NCI-H2029 treated with DMSO at 0.1 percent for 48 hours (cell line): Measurements from ENCODE around the gene TLCD1.
"Not testable (repeated sequence)": the region's sequence is repeated elsewhere in the genome, so short reads cannot be mapped to it uniquely, and the experiment has no call there.

Experiments used
- DNase-seq: peaks from one replicate; lab custom pipeline; 2025; lab: John Stamatoyannopoulos, UW

Gene TLCD1

DNA sequence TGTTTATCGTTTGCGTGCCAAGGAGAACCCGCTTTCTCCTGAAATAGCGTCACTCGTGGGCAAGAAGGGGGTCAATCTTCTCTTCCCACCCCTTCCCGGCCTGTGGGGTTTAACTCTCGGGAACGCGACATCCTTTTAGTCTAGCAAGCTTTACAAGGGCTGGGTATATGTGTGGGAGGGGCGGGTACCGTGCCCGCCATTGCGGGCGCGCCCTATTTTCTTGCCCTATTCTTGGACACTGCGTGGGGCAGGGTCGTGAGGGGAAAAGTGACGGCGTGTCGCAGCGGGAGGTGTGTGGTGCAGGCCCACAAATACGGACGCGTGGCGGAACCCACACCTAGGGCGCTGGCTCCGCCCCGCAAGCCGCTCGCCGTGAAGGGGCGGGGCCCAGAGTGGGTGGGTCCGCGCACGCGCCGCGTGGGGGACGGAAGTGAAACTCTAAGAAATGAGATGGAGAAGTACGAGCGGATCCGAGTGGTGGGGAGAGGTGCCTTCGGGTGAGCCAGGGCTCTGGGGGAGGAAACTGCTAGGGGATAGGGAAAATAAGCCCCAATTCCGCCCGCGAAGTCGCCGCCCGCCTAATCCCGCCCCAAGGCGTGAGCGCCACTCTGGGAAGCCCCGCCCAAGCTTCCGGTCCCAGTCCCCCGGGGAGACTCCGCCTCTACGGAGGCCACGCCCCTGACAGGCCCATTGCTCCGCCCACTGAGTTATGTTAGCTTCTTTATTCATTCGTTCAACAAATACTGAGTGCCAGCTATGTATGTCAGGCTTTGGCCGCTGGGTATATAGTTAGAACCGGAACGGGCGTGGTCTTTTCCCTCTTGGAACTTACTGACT is 2.5 kb upstream of the TLCD1 start, which contains the start of gene NEK8:
NEK8 (plus strand) TSS at position 425 of the 837 bp plus-strand sequence; CDS start at position 451, 26 bp downstream.
- peak; percentile 90 for DNase-seq

DNA sequence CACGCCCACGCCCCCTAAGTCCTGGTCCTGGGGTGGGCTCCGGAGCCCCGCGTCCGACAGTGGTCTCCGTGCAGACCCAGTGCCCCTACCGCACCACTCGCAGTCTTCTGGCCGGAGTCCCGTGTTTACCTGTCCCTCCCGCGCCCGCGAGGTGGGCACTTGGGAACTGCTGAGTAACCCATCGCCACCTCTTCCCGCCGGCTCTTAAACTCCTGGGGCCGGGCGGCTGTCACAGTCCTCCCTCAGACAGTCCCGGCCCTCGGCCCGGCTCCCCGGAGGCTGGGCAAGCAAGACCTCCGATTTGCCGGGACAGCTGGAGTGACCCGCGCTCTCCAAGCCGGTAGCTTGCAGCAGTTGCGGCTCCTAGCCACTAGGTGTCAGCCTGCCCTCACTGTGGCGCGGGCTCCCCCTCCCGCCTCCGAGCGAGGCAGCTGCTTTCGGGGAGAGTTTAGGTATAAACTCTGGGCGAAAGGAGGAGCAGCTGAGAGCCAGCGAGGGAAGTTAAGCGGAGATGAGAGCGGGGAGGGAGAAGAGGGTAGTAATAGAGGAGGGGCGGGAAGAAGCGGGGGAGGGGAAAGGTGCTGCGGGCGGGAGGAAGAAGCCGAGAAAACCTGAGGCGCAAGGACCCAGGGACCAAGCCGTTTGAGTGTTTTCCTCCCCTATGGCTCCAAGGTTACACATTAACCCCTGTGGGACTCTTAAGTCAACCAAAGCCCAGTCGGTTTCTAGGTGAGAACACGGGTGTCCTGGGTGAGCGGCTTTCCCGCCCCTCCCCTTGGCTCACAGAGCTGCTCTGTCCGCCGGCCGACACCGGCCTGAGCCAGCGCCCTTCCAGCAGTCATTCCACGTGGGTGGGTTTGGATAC is 826 bp upstream of the TLCD1 start:
- DNase-seq = peak; percentile 85

DNA sequence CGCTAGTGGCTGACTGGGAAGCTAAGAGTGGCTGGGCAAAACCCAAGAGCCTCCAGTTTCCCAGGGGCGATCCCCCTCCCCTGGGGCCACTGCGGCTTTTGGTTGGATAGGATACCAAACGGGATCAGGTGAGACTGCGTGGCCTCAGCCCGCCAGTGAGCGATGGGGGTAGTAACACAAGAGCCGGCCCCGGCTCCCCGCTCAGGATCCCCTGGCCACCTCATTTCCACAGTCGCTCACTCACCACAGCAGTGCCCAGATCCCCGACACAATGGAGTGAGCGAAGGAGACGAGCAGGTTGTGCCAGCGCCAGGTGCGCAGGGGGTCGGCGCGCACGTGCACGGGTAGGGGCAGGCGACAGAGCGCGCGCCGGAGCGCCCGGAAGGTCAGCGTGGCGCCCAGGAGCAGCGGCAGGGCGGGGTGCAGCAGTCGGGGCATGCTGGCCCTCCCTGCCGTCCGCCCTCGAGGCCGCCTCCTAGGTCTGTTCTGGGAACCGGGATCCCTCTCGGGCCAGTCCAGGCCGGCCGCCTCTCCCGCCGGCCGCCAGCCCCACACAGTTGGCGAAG is 290 bp downstream of the TLCD1 start:
- DNase-seq = no peak

- DNase-seq = no peak
These were observed 820 bp downstream of the TLCD1 start for GRCh38 chr17:28725166-28725659.

- no peak for DNase-seq
These were observed 1.4 kb downstream of the TLCD1 start for GRCh38 chr17:28724500-28725165.

DNA sequence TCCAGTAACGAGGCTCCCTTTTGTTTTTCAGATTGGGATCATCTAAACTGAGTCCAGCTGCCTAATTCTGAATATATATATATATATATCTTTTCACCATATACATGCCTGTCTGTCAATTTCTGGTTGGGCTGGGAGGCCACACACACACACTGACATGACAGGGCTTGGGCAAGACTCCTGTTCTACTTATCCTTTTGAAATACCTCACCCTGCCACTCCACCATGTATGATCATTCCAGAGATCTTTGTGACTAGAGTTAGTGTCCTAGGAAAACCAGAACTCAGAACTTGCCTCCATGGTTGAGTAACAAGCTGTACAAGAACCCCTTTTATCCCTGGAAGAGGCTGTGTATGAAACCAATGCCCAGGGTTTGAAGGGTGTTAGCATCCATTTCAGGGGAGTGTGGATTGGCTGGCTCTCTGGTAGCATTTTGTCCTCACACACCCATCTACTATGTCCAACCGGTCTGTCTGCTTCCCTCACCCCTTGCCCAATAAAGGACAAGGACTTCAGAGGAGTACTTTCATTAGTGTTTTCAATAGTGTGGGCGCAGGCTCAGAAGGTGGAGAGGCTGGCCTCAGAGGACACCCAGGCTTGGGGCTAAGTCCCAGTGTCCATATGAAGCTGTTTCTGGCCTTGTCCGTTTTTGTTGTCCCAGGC is 2.1 kb downstream of the TLCD1 start:
- DNase-seq = not testable (repeated sequence)

GRCh38 chr17:28723159-28723835 is 2.7 kb downstream of the TLCD1 start:
- no peak for DNase-seq

DNA sequence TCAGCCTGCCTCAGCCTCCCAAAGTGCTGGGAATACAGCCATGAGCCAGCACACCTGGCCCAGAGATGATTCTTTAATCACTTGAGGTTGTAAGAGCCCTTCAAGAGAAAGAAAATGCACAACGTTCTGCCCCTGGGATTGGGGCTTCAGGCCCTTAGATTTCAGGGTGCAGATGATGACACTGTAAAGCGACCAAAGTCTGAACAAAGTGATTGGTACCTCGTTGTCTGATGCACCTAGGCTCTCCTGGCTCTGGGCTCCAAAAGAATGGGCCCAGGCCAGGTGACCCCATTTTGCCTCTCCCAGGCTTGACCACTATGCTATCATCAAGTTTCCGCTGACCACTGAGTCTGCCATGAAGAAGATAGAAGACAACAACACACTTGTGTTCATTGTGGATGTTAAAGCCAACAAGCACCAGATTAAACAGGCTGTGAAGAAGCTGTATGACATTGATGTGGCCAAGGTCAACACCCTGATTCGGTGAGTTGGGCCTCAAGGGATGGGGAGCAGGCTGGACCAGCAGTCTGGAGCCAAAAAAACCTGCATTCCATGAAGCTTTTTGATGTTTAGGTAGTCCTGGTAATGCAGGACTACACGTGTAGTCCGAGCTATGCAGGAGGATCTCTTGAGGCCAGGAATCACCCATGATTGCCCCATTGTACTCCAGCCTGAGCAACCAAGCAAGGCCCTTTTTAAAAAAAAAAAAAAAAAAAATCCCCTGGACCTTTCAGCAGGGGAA is 3.4 kb downstream of the TLCD1 start:
- DNase-seq = no peak

GRCh38 chr17:28720997-28721329 is 5.1 kb downstream of the TLCD1 start:
- DNase-seq = not testable (repeated sequence)

DNA sequence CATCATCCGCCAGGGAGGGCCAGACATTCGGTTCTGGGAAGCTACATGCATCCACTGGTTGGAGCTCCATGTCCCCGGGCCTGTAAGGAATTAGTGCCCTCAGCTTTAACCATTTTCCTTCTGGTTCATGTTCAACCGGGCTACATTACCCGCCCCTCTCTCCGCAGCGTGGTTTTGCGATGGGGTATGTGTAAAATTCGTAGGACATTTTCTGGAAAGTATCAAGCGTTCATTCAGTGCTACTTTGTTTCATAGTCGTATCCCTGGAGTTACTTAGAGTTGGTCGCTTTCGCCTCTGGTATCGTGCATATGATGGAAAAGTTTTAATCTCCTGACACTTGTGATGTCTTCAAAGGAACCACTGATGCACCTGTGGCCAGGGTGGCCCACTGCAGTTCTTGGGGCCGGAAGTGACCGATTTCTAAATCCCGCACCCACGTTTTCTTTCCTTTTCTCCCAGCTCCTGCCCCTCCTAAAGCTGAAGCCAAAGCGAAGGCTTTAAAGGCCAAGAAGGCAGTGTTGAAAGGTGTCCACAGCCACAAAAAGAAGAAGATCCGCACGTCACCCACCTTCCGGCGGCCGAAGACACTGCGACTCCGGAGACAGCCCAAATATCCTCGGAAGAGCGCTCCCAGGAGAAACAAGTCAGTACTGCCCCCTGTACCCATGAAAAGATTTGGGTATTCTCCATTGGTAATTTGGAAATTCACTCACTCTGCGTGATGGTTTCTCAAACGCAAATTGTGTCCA is 5.6 kb downstream of the TLCD1 start:
- no peak for DNase-seq

- no peak for DNase-seq
These were observed 7.0 kb downstream of the TLCD1 start for GRCh38 chr17:28719021-28719433.

DNA sequence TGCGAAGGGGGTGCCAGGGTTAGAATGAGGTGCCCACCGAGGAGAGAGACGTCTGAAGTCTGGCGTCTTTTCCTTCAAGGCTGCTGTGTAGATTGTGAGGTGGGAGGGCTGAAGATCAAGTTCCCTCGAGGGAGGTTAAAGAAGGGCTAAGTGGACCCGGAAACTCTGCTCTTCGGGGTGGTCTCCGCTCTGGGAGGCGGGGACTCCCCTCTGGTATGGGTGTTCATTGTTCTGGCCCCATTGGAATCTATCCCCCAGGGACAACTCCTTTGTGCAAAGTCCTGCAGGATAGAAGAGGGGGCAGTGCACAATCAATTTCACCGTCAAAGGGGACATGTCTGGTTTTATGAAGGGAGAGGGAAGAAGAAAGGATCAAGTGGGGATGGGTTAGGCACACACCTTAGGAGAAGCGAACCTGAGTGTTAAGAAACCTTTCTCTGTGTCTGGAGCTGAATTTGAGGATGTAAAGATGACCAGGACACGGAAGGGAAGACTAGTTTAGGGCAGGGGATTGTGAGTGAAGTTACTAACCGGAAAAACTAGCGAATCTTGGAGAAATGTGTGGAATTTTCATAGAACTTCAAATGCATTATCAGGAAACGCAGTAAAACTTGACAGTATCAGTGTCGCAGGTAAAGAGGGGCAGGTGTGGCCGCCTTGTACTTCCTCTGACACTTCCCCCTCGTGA is 7.6 kb downstream of the TLCD1 start:
- no peak for DNase-seq

DNA sequence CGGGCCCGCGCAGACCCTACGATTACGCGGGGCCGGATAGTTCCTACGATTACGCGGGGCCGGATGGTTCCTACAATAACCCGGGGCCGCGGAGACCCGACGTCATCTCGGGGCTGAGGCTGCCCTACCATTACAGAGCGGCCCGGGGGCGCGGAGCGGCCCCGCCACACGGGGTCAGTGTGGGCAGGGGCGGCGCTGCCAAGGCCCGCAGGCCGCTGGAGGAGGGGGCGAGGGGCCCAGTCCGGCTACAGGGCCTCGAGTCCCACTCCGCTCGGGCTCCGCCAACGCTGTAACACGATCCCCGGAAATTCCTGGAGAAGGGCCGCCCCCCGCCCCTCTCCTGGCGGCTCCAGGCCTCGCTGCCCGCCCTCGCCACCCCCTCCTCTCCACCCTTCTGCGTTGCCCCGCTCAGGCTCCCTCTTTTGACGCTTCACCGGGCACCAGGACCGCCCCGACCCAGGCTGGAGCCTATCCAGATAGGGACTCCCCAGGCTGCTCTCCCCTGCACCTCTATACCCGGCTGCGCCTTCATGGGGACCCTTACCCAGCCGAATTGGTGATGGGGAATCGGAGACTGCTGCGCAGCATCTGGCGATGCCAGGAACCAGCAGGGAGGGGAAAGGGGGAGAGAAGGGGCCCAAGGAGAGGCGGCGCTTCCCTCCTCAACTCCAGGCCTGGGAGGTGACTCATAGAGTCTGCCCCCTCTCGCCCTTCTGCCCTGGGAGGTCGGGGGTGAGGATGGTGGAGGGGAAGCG is 8.3 kb downstream of the TLCD1 start, which contains the start of gene RAB34:
RAB34 (minus strand) TSS at position 291 of the 755 bp plus-strand sequence. CDS start 602 bp downstream, outside the sequence.
- DNase-seq = no peak

GRCh38 chr17:28716740-28717577 is 9.1 kb downstream of the TLCD1 start:
- DNase-seq = no peak

GRCh38 chr17:28715217-28715616 is 10.8 kb downstream of the TLCD1 start:
- no peak for DNase-seq

GRCh38 chr17:28714281-28714680 is 11.8 kb downstream of the TLCD1 start:
- no peak for DNase-seq
